Rectal smooth muscle tissue (tissue), 1 donor: ENCODE data around the gene SLC38A3.

Experiments used
- H3K27ac ChIP-seq: one replicate; pipeline ENCODE4 v1.7.0; 2013; ENCODE audit warnings: low read depth, low read length, inconsistent platforms
- H3K27me3 ChIP-seq: one replicate; pipeline ENCODE4 v1.7.0; 2013; ENCODE audit warnings: low read length; ENCODE audit not compliant: control insufficient read depth, insufficient read depth
- H3K36me3 ChIP-seq: one replicate; pipeline ENCODE4 v1.7.0; 2013; ENCODE audit warnings: low read length; ENCODE audit not compliant: control insufficient read depth, insufficient read depth
- H3K4me1 ChIP-seq: one replicate; pipeline ENCODE4 v1.7.0; 2013; ENCODE audit warnings: low read length; ENCODE audit not compliant: control insufficient read depth, insufficient read depth
- H3K4me3 ChIP-seq: one replicate; pipeline ENCODE4 v1.7.0; 2013; ENCODE audit warnings: low read length
- H3K9ac ChIP-seq: one replicate; pipeline ENCODE4 v1.7.0; 2013; ENCODE audit warnings: low read length

Gene SLC38A3

DNA sequence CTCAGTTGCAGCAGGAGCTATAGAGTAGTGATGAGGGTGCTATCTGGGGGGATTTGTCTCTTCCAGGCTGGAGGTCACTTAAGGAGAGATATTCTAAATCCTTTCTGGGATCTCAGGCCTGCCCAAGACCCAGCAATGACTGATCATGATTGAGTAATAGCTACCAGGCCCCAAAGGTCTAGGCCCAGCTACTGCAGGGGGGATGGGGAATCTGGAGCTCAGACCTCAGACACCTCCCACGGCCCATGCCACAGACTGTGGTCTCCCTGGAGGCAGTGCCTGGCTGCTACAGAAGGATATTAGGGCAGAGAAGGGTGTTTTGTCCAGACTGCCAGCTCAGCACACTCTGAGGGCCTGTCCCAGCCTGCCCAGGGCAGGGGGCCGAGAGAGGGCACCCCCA is 6.9 kb downstream of the SLC38A3 start:
- H3K27me3 ChIP-seq: no peaks in the 10 kb centered on the region
- H3K27ac ChIP-seq: no peak overlapping the region
- H3K4me1 ChIP-seq: no peaks in the 10 kb centered on the region
- H3K4me3 ChIP-seq: no peak overlapping the region
- no peak overlapping the region for H3K9ac ChIP-seq
- H3K36me3 ChIP-seq: no peaks in the 10 kb centered on the region

- H3K27me3 ChIP-seq: no peaks in the 10 kb centered on the region
- H3K9ac ChIP-seq: no peak overlapping the region
- H3K27ac ChIP-seq: no peak overlapping the region
- H3K4me3 ChIP-seq: no peak overlapping the region
- no peaks in the 10 kb centered on the region for H3K4me1 ChIP-seq
- H3K36me3 ChIP-seq: no peaks in the 10 kb centered on the region
Observed at GRCh38 chr3:50212502-50212901, 7.4 kb downstream of the SLC38A3 start.

DNA sequence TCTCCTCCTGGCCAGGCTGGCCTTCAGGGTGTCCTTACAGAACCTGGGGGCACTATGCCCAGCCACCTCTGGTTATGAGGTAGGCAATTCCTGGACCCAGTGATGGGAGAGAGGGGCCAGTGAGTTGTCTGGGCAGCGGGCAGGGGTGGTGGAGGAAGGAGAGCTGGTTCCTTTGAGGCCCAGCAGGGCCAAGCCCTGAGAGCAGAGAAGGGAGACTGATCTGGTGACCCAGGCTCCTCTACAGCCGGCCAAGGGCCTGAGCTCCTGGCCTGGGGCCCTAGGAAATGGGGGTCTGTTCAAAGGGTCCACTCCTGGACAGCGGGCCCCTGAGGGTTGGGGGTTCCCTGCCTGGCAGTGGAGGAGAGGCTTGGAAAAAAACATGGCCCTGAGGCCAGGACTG is 7.9 kb downstream of the SLC38A3 start:
- Histone ChIP-seq H3K4me3 (no peak overlapping the region), H3K27me3 (no peaks in the 10 kb centered on the region), H3K4me1 (no peaks in the 10 kb centered on the region), H3K9ac (no peak overlapping the region), H3K27ac (no peak overlapping the region), H3K36me3 (no peaks in the 10 kb centered on the region)

DNA sequence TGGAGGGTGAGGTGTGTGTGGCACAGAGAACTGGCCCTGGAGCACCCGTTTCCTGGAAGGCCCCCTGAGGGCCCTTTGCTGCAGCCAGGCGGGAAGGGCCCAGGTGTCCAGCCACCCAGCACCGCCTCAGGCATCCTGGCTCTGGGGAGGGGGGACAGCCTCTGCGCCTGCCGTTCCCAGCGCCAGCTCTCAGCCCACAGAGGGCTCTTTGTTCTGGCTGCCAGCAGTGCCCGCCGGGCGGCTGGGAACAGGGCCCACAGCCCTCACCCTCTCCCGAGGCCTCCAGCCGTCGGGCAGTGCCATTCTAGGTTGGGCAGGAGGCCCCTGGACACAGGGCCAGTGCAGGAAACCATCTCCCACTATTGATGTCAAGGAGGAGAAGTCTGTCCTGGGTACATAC is 8.3 kb downstream of the SLC38A3 start:
- no peaks in the 10 kb centered on the region for H3K36me3 ChIP-seq
- no peaks in the 10 kb centered on the region for H3K4me1 ChIP-seq
- H3K27me3 ChIP-seq: no peaks in the 10 kb centered on the region
- H3K9ac ChIP-seq: no peak overlapping the region
- H3K4me3 ChIP-seq: no peak overlapping the region
- H3K27ac ChIP-seq: no peak overlapping the region

DNA sequence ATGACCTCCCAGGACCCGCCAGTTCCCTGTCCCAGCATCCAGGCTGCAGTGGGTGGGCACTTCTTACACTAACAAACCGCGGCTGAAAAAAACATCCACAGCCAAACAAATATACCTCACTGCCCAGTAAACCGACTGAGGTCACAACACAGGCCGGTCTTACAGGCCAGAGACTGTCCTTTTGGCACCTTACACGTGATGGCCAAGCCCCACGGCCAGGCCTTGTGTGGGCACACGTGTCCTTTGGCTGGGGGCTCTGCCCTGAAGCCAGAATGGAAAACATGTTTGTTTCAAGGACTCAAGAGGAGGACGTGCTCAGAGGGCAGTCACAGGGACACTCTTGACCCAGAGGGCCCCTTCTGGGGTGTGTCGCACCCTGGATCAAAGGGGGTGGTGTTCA is 9.8 kb downstream of the SLC38A3 start:
- no peak overlapping the region for H3K9ac ChIP-seq

GRCh38 chr3:50215529-50215928 is 10.5 kb downstream of the SLC38A3 start:
- no peaks in the 10 kb centered on the region for H3K4me1 ChIP-seq
- H3K27ac ChIP-seq: no peak overlapping the region
- H3K36me3 ChIP-seq: no peaks in the 10 kb centered on the region
- no peaks in the 10 kb centered on the region for H3K27me3 ChIP-seq
- H3K9ac ChIP-seq: no peak overlapping the region
- no peak overlapping the region for H3K4me3 ChIP-seq

More for the DNA sequence above, 9.8 kb downstream of the SLC38A3 start:
- no peaks in the 10 kb centered on the region for H3K36me3 ChIP-seq
- H3K27me3 ChIP-seq: no peaks in the 10 kb centered on the region
- no peaks in the 10 kb centered on the region for H3K4me1 ChIP-seq
- no peak overlapping the region for H3K27ac ChIP-seq
- H3K4me3 ChIP-seq: no peak overlapping the region

DNA sequence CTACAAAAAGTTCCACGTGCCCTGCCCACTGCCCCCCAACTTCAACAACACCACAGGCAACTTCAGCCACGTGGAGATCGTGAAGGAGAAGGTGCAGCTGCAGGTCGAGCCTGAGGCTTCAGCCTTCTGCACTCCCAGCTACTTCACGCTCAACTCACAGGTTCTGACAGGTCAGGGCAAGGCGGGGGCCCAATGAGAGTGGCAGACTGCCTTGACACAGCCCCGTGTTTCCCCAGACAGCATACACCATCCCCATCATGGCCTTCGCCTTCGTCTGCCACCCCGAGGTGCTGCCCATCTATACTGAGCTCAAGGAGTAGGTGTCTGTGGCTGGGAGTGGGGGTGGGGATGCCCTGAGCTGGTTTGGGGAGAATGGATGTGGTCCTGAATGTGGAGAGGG is 12.6 kb downstream of the SLC38A3 start:
- Histone ChIP-seq H3K4me1 (no peaks in the 10 kb centered on the region), H3K9ac (no peak overlapping the region), H3K36me3 (no peaks in the 10 kb centered on the region), H3K27ac (no peak overlapping the region), H3K4me3 (no peak overlapping the region), H3K27me3 (no peaks in the 10 kb centered on the region)

DNA sequence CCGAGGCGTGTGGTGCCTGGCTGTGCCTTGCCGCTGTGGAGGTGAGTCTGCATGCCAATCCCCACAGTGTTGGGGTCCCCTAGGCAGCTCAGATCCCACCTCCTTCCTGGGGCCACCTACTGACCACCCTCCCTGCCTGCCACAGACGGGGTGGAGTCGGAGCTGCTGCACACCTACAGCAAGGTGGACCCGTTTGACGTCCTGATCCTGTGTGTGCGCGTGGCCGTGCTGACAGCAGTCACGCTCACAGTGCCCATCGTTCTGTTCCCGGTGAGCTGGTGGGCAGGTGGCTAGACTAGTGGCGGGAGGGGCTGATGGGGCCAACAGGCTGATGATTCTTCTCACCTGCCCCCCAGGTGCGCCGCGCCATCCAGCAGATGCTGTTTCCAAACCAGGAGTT is 13.4 kb downstream of the SLC38A3 start:
- no peak overlapping the region for H3K4me3 ChIP-seq
- H3K36me3 ChIP-seq: no peaks in the 10 kb centered on the region
- no peak overlapping the region for H3K9ac ChIP-seq
- H3K27ac ChIP-seq: no peak overlapping the region
- no peaks in the 10 kb centered on the region for H3K4me1 ChIP-seq
- no peaks in the 10 kb centered on the region for H3K27me3 ChIP-seq

- Histone ChIP-seq H3K27ac (no peak overlapping the region), H3K9ac (no peak overlapping the region)
Observed at GRCh38 chr3:50219285-50219684, 14.2 kb downstream of the SLC38A3 start.

GRCh38 chr3:50220109-50220508 is 15.0 kb downstream of the SLC38A3 start:
- Histone ChIP-seq H3K4me3 (no peak overlapping the region), H3K27me3 (no peaks in the 10 kb centered on the region), H3K9ac (no peak overlapping the region), H3K4me1 (no peaks in the 10 kb centered on the region), H3K27ac (no peak overlapping the region), H3K36me3 (no peaks in the 10 kb centered on the region)

More at GRCh38 chr3:50219285-50219684, 14.2 kb downstream of the SLC38A3 start:
- H3K27me3 ChIP-seq: no peaks in the 10 kb centered on the region
- H3K36me3 ChIP-seq: no peaks in the 10 kb centered on the region
- no peak overlapping the region for H3K4me3 ChIP-seq
- no peaks in the 10 kb centered on the region for H3K4me1 ChIP-seq

DNA sequence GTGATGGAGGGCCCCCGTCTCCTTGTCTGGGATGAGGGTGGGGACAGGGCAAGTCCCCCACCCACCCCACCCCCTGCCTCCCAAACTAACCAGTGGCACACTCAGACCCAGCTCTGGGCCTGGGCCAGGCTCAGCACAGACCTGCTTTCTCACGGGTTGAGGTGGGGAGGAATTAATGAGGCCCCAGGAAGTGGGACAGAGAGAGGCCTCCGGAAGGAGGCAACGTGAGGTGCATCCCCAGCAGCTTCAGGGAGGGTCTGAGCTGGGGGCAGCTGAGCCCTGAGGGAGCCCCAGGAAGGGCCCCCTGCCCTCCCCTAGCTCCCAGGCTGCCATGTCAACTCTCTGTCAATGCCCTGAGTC is 16.0 kb downstream of the SLC38A3 start:
- H3K36me3 ChIP-seq: no peaks in the 10 kb centered on the region
- no peak overlapping the region for H3K9ac ChIP-seq
- no peaks in the 10 kb centered on the region for H3K4me1 ChIP-seq
- no peak overlapping the region for H3K4me3 ChIP-seq
- H3K27me3 ChIP-seq: no peaks in the 10 kb centered on the region
- no peak overlapping the region for H3K27ac ChIP-seq

DNA sequence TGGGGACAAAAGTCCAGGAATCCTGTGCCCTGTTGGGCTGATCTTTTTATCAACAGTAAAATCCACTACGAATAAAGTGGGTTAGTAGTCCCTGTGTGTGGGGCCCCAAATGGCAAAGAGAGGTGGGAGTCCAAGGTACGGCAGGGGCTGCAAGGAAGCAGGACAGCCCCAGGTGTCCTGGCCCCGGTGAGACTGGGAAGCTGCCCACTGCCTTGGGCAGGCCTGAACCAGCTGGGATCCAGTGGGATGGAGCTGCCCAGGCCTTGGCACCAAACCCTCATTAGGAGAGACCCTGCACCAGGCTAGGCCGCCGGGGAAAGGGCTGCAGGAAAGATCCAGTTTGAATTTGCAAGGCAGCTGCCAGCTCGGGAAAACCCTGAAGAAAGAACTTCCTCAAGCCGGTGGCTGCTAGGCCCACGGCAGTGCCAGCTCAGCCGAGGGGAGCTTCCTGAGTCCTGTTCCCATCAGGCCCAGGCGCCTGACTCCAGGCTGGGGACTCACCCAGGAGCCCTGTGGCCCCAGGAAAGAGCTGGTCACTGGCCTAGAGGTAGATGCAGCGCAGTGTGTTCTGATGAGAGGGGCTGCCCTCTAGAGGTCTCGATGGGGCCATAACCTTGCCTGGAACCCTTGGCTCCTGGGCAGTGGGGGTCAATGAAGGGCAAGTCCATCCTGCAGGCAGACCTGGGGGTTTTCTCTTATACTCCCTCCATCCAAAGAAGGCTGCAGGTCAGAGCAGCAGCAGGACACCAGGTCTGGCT is 16.5 kb downstream of the SLC38A3 start:
- Histone ChIP-seq H3K36me3 (no peaks in the 10 kb centered on the region), H3K4me1 (peaks cover 3% of the 10 kb centered on the region), H3K4me3 (no peak overlapping the region), H3K27me3 (no peaks in the 10 kb centered on the region), H3K27ac (no peak overlapping the region), H3K9ac (no peak overlapping the region)

DNA sequence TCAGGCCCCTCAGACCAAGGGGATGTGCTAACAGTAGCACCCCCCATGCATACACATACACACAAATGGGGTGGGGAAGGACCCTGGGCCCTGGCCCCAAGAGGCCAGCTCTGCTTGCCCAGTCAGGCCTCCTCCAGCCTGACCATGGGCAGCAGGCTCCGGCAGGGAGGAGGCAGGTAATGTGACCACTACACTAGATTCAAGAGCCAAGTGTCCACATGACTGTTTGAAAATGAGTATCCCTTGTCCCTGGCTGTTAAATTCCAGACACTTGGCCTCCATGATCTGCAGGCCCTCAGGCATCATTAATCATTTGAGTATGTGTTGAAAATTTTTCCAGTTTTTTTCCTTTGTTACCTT is 17.1 kb downstream of the SLC38A3 start:
- H3K4me1 ChIP-seq: peaks cover 3% of the 10 kb centered on the region
- no peaks in the 10 kb centered on the region for H3K27me3 ChIP-seq
- H3K36me3 ChIP-seq: no peaks in the 10 kb centered on the region
- H3K4me3 ChIP-seq: no peak overlapping the region
- no peak overlapping the region for H3K9ac ChIP-seq
- no peak overlapping the region for H3K27ac ChIP-seq
